Kidney capillary endothelial cell (primary cell): Measurements from ENCODE around the gene RIMS3.

Source experiments
- DNase-seq: peaks from one replicate; pipeline ENCODE4 v3.0.0-alpha.2; 2018; ENCODE audit warnings: low spot score

The RIMS3 gene

DNA sequence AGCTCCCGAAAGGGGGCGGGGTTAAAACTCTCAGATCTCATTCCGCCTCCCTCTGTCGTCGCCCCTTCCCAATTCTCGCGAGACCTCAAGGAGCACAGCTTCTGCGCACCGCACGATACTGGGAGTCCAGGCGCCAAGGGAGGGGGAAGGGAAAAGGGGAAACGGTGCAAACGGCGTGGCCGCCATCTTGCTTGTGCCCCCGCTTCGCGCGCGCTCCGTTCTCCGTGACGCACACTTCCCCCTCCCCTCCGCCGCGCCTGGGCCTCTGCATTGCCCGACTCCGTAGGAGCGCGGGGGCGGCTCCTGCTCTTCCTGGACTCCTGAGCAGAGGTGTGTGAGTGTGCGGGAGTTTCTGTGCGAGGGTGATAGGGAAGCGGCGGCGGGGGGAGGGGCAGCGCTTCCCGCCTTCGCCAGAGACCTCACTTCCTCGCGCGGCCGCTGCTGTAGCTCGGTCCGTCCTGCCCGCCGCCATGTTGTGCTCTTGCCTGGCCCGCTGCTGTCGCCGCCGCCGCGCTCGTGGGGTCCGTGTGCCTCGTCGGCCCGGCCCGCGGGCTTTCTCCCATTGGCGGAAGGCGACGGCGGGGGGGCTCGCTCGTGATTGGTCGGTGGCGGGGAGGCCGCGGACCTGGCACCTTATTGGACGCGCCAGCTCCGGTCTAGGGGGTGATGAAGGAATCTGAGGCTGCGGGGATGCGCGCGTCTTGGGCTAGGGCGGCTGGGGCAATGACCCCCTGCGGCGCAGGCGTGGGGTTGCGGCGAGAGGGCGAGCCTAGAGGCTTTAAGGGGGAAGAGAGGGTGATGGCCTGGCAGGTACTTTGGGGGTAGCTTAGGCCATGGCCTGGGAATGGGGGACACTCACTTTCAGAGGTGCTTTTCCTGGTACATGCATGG lies 26.3 kb upstream of the RIMS3 start, which contains the start of gene NFYC:
Gene NFYC, plus strand, starts transcription at position 167 of the 891 bp plus-strand sequence. CDS start 47,140 bp downstream, outside the sequence.
- DNase-seq: peak; percentile 94

DNA sequence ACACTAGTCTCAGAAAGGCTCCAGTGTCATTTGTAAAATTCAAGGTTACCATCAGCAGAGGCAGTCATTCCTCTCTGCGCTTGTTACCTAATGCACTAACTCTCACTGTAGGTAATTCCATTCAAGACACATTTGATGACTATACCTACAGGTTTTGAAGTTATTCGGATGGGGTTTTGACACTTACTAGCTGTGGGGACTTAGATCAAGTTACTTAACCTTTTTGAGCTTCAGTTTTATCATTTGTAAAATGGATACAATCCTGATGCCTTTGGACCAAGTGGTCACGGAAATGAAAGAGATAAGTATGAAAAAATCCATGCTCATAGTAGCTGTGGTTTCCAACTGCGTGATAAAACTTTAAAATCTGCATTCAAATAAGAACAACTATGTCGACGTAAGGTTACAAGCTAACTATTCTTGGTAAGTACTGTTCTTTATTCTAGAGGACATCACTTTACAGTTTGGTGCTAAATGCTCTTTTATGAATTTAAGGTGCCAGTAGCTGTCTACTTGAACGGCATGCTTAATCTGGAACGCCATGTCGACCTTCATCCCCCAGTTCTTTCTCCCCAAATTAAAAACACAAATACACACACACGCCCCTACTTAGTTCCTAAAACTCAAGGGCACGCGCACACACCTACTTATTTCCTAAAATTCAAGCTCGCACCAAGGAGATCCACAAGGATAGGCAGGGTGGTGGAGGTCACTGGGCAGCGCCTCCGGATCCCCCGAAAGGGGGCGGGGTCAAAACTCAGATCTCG lies 25.5 kb upstream of the RIMS3 start:
- DNase-seq: no peak

DNA sequence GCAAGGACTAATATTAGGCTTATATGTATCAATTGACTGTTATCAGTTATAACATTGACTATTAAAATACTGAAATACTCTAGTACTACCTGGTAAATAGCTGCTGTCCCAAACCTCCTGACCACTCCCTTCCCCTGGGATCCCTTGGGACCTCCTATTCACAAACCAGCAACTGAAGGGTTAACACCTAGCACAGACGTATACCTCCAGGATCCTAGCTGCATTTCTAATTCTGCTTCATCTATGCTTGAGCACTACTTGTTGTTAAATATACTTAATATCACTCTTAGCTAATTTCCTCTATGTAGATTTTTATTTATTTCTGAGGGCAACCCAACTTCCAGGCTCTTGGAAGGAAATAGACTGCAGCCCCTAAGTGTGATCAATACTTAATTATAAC lies 24.3 kb upstream of the RIMS3 start:
- DNase-seq: no peak

DNA sequence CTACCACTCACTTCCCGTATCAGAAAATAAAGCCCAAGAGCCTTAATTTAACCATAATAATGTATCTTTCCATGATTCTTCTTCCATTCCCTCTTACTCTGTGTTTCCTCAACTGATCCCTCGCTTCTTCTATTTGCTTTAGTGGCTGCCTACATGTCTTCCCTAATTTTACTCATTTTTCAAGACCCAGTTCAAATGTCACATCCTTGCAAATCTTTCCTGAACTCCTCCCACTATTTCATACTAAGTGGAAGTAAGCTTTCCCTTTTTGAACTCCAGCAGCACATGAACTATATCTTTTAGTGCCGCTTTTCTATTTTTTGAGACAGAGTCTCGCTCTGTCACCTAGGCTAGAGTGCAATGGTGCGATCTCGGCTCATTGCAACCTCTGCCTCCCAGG lies 22.2 kb upstream of the RIMS3 start:
- DNase-seq: no peak

DNA sequence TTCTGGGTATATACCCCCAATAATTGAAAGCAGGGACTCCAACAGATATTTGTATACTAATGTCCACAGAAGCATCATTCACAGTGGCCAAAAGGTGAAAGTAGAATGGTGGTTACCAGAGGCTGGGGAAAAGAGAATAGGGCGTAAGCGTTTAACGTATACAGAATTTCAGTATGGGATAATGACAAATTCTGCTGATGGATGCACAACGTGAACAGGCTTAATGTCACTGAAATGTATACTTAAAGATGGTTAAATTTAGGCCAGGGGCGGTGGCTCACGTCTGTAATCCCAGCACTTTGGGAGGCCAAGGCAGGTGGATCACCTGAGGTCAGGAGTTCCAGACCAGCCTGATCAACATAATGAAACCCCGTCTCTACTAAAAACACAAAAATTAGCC lies 21.6 kb upstream of the RIMS3 start:
- DNase-seq: no peak

DNA sequence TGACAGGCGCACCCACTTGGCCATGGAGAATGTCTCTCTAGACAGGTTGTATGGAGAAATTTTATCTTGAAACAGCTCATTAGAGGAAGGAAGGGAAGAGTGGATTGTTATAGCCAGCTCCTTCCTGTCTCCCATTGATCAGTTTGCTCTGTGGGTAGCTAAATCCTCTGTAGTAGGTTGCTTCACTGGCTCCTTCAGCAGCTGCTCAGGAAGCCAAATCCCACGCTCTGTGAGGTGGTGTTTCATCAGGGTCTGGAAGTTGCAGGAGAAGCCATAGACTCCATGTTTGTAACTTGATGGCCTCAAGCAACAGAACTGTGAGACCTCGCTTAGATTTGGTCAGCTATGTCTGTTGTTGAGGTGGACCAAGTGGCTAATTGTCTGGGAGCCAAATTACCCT lies 19.2 kb upstream of the RIMS3 start:
- DNase-seq: no peak

DNA sequence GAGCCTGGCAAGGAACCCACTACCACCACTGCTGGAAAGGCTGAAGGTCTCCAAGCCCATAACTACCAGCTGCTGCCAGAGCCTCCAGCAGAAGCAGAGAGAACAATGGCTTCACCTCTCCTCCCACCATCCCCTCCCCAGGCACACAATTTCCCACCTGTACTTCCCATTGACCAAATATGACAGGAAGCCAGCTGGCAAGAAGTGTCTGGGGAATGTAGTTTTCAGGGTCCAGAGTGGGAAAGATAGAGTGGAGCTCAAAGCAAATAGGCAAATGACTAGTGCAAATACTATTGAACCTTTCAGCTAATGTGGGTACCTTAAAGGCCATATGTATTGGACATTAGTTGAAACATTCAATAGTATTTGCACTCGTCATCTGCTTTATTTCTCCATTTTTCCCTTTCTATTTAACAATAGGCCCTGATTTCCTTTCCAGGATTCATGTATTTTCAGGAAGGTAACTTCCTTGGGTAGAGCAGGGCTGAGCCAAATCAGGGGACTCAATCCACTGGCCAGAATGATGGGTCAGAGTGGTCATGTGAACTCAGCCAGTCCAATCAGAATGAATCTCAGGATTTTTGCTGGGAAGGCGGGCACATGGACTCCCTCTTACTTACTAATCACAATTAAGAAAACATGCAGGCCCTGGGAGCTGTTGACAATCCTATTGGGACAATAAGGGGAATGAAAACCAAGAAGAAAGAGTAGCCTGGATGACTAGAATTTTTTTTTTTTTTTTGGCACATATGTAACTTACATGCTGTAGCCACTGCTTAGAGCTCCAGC lies 13.9 kb upstream of the RIMS3 start:
- DNase-seq: no peak

DNA sequence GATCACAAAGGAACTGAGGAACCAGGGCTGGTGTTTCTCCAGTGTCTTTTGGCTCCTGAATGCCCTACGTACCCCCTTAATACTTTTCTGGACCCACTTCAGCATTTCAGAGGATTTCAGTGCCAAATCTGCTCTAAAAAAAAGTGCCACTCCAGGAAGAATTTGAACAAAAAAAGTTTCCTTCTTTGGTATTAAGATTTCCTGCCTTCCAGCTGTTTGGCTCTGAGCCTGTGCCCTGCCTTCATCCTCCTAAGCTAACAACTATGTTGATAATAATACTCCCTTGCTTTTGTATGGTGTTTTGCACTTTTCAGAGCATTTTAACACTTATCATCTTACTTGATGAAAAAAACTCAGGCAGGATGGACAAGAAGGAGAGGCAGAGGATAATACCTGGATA lies 11.0 kb upstream of the RIMS3 start:
- DNase-seq: no peak

DNA sequence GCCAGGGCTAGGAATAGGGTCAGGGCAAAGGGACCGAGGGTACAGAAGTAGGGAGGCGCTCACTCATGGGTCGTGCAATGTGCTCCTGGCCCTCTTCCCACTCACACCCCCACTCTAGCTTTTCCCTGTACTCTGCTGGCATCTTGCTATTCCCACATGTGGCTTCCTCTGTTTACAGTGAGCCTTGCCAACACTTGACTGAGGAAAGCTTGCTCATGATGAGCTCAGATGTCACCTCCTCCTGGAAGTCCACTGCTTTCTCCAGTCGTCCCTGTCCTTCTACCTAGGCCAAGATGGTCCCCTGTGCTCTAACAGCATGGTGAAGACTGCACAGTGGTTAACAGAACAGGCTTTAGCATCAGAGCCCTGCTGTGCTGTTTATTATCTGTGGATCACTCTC lies 8.0 kb upstream of the RIMS3 start:
- DNase-seq: no peak

DNA sequence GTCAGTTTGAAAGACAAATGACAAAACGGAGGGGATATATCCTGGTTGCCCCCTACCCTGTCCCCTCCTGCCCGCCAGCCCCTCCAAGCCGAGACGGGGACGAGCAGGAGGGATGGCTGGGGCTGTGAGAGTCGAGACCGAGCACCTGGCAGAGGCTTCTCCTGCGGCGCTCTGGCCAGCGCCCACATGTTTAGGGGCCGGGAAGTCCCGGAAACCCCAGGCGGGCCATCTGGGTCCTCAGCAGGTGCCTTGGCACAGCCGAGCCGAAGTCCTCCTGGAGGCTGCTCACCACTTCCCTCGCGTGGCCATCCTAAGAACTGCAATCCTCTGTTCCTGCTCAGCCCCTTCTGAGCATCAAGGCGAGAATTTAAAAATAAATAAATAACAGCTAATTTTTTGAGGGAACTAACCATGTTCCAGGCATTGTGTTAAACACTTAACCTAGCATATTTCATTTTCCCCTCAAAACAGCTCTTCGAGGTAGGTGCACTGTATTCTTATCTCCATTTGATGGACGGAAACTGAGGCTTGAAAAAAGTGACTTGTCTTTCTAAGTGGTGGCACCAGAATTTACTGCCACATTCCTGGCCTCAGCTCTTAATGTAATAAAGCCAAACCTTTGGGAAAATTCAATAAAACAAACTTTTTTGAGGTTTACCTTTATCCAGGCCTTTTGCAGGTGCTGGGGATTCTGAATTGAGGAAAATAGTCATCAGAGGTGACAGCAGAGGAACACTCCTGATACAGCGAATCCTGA lies 3.5 kb upstream of the RIMS3 start:
- peak; percentile 55 for DNase-seq

DNA sequence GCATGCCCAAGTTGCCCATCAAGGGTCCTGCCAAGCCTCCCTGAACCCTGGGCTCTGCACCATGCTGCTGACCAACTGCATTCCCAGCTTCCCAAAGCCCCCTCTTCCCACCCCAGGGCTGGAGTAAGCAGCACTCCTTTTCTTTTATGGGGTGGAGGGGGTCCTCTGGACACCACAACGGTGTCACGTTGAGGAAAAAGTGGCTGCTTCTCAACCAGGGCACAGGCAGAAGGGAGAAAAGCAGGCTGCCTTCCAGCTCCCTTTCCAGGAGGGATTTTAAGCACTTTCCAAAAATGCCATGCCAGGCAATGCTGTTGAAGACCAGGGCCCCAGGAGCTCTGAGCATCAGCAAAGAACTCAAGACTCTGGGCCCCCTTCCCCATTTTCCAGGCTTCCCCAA lies 691 bp downstream of the RIMS3 start:
- DNase-seq: no peak

DNA sequence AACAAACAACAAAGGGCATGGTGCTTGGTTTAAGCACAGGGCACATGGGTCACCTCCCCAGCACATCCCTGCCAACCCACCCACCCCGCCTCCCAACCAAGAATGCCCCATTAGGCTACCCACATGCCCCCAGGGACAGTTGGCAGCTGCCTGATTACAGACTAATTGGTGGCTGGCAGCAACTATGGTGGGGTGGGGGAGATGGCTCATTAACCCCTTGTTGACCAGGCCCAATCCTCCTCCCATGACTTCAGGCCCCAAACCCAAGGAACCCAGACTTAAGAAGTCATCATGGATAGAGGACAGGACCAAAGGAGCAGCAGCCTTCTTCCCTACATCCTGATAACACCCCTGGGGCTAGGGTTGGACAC lies 1.3 kb downstream of the RIMS3 start:
- DNase-seq: no peak

DNA sequence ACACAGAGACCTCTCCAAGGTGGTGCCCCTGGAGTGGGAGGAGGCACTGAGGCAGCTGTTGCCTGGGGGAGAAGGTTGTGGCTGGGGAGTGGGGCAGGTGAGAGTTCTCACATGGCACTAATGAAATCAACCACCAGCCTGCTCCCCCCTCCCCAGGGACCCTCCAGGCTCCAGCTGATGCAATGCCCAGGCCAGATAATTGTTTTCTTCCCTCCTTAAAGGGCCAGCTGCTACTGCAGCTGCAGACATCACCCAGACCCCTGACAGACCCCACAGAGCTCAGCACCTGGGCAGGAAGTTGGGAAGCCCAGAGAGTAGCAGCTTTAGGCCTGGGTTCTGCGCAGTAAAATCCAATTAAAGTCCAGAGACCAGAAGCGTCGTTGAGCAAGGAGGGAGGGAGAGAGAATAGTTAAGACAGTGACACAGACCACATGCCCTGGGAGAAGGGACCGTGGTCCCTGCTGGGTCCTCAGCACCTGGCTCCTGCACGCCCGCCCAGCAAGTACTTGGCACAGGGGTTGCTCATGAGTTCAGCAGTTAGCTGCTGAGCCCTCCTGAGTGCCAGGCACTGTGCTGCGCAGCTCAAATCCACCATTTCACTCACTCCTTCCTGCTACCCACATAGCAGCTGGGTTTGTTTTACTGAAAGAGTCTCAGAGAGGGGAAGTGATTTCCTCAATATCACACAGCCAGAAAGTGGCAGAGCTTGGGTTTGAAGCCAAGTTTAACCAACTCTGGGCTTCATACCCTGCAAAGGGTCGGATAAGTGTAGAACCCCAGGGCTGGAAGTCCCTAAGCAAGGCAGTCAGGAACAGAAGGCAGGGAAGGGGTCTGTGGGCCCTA lies 1.9 kb downstream of the RIMS3 start:
- no peak for DNase-seq

DNA sequence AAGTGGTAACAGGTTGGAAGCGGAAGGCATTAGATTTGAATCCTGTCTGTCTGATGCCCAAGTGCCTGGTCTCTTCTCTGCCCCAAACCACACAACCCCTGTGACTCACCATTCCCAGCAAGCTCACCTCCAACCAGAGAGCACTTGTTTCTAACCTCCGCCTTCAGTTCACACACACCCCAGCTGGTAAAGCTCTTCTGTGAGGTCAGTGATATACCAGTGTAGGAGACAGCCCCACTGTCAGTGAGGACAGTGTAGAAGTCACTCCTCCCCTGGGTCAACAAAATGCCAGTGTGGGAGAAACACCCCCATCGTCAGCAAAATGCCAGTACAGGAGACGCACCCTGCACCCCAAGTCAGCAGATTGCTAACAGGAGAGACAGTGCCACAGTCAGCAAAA lies 2.6 kb downstream of the RIMS3 start:
- DNase-seq: no peak

DNA sequence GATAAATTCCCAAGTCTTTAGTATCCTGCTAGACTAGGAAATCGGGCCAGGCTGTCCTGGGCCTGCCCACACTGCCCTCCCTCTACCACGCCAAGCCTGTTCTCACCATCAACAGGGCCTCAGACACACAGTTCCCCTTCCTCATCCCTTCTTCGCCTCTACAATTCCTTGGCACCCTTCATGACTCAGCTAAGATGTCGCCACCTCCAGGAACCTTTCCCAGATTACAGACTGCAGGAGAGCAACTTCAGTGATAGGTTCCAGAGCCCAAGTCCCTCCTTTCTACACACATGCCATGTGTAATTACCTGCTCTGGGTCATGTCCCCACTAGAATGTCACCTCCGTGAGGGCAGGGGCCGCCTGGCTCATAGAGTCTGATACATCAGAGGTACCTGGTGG lies 3.3 kb downstream of the RIMS3 start:
- DNase-seq: no peak

DNA sequence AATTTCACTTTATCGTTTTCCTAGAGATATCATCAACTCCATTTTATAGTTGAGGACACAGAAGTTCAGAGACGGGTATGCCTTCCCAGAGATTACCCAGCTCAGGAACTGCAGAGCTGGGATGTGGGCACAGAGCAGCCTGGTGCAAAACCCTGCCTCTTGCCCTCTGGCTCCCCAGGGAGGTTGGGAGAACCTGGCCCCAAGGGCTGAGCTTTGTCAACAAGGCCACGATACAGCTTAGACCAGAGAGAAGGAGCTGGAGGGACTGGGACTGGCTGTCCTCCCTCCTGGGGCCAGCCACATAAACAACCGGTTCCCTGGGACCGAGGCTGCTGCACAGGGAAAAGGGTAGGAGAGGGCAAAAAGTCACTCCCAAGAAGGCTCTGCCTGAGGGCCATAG lies 3.8 kb downstream of the RIMS3 start:
- DNase-seq: no peak

DNA sequence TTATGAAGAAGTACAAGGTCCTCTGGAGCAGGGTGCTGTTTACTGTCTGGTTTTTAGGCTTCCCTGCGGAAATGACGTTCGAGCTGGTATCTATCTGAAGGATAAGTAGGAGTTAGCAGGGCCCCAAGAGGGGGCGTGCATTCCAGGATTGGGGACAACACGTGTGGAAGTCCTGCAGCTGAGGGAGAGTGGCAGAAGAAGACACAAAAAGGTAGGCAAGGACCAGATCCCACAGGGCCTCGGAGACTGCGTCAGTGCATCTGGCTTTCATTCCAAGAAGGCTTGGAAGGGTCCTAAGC lies 5.9 kb downstream of the RIMS3 start:
- DNase-seq: no peak

DNA sequence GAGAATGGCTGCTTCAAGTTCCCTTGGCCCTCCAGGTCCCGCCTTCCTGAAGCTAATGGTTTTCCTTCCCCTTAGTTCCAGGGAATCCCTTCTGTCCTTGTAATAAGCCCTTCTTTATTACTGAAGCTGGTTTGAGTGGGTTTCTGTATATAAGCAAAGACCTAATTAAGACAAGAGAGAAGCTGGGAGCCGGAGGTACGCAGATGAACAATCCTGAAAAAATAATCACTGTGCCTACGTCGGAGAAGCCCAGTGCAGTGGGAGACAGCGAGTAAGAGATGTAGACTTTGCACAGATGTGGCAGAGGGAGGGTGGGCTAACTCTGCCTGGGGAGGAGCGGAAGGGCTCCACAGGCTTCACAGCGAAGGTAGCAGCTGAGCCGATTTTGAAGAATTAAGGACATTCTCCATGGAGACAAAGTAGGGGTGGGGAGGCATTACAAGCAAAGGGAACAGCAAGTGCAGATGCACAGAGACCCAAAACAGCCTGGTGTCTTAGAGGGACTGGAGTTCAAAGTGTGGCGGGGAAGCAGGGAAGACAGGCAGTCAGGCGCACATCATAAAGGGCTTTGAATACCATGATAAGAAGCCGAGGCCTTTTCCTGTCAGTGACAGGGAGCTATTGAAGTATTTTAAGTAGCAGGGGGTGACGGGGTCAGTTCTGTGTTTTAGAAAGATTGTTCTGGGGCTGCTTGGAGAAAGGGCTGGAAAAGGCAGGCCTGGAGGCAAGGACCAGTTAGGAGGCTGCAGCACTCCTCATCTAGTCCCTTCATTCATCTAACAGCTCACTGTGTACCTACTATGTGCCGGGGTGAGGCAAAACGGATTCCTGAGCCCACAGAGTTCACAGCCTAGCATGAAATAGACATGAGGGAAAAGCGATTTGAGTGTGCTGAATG lies 6.5 kb downstream of the RIMS3 start:
- DNase-seq: no peak

DNA sequence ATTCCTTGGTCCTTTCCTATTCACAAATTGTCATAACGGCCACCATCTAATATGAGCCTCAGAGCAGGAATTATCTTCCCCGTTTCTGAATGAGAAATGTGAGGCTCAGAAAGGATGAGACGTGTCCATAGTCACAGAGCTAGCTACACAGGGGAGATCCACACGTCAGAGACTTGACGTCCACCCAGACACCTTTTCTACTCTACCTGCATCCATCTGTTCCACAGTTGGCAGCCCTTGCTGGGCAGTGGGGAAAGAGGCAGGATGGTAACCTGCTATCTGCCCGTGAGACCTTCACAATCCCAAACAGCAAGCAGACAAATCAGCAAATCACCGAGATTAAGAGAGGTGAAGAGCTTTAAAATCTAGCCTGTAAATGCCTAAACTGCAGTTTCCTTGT lies 8.4 kb downstream of the RIMS3 start:
- DNase-seq: no peak
